BLaER1 (cell line): ENCODE measurements around the gene RSPH6A.
A peak's percentile ranks its signal among the peaks of the same experiment; 100 is the strongest.

Experiments
- H3K27ac ChIP-seq: shearing (Covaris generic); formaldehyde crosslinking; 2 replicates; pipeline ENCODE4 v1.8.1; 2022
- H3K27me3 ChIP-seq: shearing (Covaris generic); formaldehyde crosslinking; 2 replicates; pipeline ENCODE4 v1.8.1; 2022
- H3K36me3 ChIP-seq: shearing (Covaris generic); formaldehyde crosslinking; 2 replicates; pipeline ENCODE4 v1.8.1; 2022
- H3K4me1 ChIP-seq: shearing (Covaris generic); formaldehyde crosslinking; 2 replicates; pipeline ENCODE4 v1.8.1; 2022
- H3K4me2 ChIP-seq: shearing (Covaris generic); formaldehyde crosslinking; 2 replicates; pipeline ENCODE4 v1.8.1; 2022
- H3K4me3 ChIP-seq: shearing (Covaris generic); formaldehyde crosslinking; 2 replicates; pipeline ENCODE4 v1.8.1; 2022
- H3K9ac ChIP-seq: shearing (Covaris generic); formaldehyde crosslinking; 2 replicates; pipeline ENCODE4 v1.8.1; 2022
- H3K9me3 ChIP-seq: shearing (Covaris generic); formaldehyde crosslinking; 2 replicates; pipeline ENCODE4 v1.8.1; 2022
- H4K20me1 ChIP-seq: shearing (Covaris generic); formaldehyde crosslinking; 2 replicates; pipeline ENCODE4 v1.8.1; 2022
- Cebpa-rat ChIP-seq: shearing (Covaris generic); IDR thresholded peaks from 2 replicates; pipeline ENCODE4 v1.8.1; 2022

Gene RSPH6A

DNA sequence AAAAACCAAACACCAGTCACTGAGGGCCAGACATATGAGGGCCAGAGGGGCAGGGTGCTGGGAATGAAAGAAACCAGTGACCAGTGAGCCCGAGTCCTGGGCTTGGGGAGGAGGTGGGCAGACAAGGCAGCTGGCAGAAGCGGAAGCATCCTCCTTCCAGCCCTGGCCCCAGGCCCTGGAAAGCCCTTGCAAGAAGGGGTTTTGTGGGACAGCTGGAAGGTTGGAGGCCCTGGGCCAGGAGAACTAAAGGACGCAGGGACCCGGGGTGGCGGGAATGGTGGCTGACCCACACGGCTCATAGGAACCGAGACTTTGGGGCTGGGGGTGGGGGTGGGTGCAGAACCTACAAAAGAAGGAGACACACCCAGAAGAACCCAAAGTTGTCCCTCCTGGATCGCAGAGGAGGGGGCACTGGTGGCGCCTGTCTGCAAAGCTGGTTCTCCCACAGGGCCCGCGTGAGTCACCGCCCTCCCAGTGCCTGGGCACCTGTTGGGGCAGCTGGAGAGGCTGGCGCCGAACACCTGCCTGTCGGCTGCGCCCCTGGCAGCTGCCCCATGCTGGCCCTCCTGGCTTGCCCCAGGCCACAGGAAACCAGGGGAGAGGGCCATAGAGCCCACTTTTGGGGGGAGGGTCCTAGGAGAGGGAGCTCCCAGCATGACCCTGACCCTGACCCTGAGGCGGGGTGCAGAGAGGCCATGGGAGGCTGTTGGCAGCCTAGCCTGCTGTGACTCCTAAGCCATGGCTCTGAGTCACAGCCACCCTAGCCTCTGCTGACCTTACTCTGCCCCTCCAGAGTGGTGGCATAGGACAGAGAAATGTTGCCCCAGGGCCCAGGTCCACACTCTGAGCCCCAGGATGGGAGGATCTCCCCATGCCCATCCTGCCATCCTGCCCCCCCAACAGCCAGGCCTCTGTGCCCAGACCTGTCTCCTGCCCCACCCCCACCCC lies 33.6 kb downstream of the RSPH6A start:
- H3K9me3 ChIP-seq, result no peaks in the 10 kb centered on the region
- peak overlapping the region; percentile 19; the same call in 1 of the 2 replicates for H3K4me2 ChIP-seq
- no peaks in the 10 kb centered on the region for H3K27me3 ChIP-seq
- no peak for TF ChIP-seq Cebpa-rat
- no peak overlapping the region for H3K9ac ChIP-seq
- H3K27ac ChIP-seq, result no peak overlapping the region
- H3K36me3 ChIP-seq, result peaks cover 32% of the 10 kb centered on the region
- H4K20me1 ChIP-seq, result peaks cover 76% of the 10 kb centered on the region
- H3K4me3 ChIP-seq, result no peak overlapping the region
- peaks cover 28% of the 10 kb centered on the region for H3K4me1 ChIP-seq

DNA sequence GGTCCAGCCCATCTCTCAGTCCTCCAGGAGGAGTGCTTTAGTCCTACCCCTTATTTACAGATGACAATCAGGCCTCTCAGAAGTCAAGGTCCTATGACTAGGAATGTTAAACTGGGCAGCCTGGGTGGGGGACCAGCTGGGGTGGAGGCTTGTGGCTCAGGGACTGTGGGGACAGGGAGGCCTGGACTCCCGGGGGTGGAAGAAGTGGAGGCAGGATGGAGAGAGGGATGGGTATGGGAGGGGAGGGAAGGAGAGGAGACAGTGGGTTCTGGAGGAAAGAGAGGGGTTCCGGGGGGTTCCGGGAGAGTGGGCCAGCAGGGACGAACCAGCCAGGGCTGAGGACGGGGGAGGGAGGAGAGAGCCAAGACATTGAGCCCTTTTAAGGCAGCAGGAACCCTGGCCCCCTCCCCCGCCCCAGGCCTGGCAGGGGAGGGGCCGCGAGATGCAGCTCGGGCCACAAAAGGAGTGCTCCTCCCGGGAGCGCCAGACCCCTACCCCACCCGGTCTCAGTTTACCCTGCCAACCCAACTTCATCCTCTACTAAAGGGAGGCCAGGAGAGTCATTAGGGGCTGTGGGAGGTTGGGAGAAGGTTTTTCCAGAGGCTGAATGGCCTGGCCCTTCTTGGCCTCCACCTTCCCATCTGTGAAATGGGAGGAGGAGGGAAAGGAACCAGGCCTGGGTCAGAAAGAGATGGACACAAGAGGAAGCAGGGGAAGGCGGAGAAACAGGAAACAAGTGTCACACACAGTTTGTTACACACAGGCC lies 34.5 kb downstream of the RSPH6A start:
- no peaks in the 10 kb centered on the region for H3K9me3 ChIP-seq
- no peak overlapping the region for H3K9ac ChIP-seq
- peak overlapping the region; percentile 19; the same call in 1 of the 2 replicates for H3K4me2 ChIP-seq
- H3K4me1 ChIP-seq, result peaks cover 28% of the 10 kb centered on the region
- H3K36me3 ChIP-seq, result peaks cover 23% of the 10 kb centered on the region; the same call in 1 of the 2 replicates
- no peaks in the 10 kb centered on the region for H3K27me3 ChIP-seq
- no peak overlapping the region for H3K27ac ChIP-seq
- no peak overlapping the region for H3K4me3 ChIP-seq
- H4K20me1 ChIP-seq, result peaks cover 67% of the 10 kb centered on the region
- no peak for TF ChIP-seq Cebpa-rat

DNA sequence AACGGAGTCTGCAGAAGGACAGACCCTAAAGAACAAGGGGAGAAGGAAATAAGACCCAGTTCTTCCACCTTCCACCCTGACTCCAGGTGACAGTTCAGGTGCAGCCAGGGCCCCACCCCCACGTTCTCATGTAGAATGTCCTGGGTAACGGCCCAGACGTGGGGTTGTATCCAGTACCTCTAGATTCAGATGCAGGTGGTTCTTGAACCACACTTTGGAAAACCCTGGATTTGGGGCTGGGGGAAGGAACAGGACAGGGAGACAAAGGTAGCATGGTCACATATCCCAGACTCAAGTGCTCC lies 35.0 kb downstream of the RSPH6A start:
- Histone ChIP-seq H3K9ac (no peak overlapping the region), H3K9me3 (no peaks in the 10 kb centered on the region), H3K4me3 (no peak overlapping the region), H3K4me2 (no peak overlapping the region), H3K4me1 (peaks cover 28% of the 10 kb centered on the region), H3K27ac (no peak overlapping the region), H3K36me3 (peaks cover 18% of the 10 kb centered on the region; the same call in 1 of the 2 replicates), H3K27me3 (no peaks in the 10 kb centered on the region), H4K20me1 (peaks cover 62% of the 10 kb centered on the region)
- no peak for TF ChIP-seq Cebpa-rat

DNA sequence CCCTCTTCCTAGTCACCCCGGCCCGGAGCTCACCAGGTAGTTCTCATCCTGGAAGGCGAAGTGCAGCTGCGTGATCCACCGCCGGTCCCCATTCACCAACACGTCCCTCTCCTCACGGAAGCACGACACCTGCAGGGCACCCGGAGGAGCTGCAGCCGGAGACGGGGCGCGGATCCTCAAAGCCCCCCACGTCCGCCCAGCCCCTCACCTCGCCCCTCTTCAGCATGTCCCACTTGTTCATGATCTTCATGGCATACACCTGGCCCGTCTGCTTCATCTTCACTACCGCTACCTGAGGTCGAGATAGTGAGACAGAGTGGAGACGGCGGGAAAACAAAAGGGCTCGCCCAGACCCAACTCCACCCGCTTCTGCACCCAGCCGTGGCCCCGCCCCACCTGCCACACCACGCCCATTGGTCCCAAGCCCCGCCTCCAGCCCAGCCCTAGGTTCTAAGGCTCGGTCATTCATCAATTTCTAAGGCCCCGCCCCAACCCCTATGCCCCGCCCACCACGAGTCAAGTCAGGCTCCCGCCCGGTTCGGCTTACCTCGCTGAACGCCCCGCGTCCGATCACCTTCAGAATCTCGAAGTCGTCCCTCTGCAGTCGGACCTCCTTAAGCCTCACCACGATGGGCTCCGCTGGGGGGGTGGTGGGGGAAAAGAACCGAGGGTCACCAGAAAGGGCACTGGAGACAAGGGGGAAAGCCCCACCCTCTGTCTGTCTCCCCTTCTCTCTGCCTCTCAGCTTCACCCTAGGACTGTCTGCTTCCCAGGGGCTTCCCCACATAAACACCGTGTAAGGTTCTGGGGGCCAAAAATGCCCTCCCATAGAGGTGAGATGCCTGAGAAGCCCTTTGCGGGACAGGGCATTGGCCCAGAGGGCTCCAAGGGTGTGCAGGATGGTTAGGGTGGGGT lies 35.6 kb downstream of the RSPH6A start:
- Histone ChIP-seq H3K27ac (no peak overlapping the region), H3K27me3 (no peaks in the 10 kb centered on the region), H3K9me3 (no peaks in the 10 kb centered on the region), H3K4me1 (peaks cover 28% of the 10 kb centered on the region), H3K4me2 (peak overlapping the region; percentile 94), H3K9ac (no peak overlapping the region), H4K20me1 (peaks cover 56% of the 10 kb centered on the region), H3K4me3 (peak overlapping the region; percentile 54), H3K36me3 (peaks cover 12% of the 10 kb centered on the region; the same call in 1 of the 2 replicates)
- no peak for TF ChIP-seq Cebpa-rat

DNA sequence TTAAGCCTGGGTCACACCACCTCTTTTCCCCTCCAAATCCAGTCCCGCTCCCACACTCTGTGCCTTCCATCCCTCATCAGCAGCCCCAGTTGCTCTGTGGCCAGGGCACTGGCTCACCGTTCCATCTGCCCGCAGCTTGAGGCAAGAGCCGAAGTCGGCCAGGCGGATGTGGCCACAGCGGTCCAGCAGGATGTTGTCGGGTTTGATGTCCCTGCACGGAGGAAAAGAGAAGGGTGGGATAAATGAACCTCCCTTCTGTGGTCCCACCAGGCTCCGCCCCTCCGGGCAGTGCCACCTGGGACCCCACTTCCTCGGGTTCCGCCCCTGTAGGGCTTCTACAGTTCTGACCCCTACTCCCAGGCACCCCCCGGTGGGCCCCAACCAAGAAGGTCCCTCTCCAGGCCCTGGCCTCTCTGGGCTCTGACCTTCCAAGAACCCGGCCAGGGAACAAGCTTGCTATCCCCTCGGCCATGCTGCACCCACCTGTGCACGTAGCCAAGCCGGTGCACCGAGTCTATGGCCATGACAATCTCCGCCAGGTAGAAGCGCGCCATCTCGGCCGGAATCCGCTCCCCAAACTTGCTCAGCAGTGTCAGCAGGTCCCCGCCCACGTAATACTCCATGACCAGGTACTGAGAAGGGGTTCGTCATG lies 37.0 kb downstream of the RSPH6A start:
- Histone ChIP-seq H3K36me3 (peaks cover 12% of the 10 kb centered on the region; the same call in 1 of the 2 replicates), H3K9ac (no peak overlapping the region), H3K27ac (no peak overlapping the region), H3K4me2 (peak overlapping the region; percentile 94), H4K20me1 (peaks cover 48% of the 10 kb centered on the region), H3K27me3 (no peaks in the 10 kb centered on the region), H3K4me1 (peaks cover 34% of the 10 kb centered on the region), H3K9me3 (no peaks in the 10 kb centered on the region), H3K4me3 (no peak overlapping the region)
- no peak for TF ChIP-seq Cebpa-rat

DNA sequence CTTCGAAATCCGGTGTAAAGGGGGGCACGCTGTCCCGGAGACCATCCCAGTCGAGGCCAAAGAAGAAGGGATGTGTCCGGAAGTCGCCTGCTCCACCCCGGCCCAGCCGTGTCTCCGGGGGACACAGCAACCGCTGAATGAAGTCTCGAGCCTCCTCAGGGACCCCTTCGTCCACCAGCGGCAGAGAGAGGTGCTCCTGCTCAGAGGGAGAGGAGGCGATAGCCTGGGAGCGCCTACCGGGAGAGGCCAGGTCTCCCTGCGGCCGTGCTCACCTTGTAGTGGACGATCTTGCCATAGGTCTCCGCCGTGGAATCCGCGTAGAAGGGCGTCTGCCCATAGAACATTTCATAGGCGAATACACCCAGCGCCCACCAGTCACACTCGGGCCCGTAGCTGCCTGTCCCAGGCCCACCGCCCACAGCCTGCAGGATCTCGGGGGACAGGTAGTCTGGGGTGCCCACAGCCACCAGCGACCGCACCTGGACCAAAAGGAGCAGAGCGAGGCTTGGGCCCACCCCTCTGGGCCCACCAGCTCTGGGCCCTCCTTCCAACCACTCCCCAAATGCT lies 37.6 kb downstream of the RSPH6A start:
- Histone ChIP-seq H3K4me2 (no peak overlapping the region), H3K27me3 (no peaks in the 10 kb centered on the region), H3K27ac (no peak overlapping the region), H4K20me1 (peaks cover 49% of the 10 kb centered on the region), H3K4me1 (peaks cover 40% of the 10 kb centered on the region), H3K36me3 (peaks cover 12% of the 10 kb centered on the region; the same call in 1 of the 2 replicates), H3K4me3 (no peak overlapping the region), H3K9me3 (no peaks in the 10 kb centered on the region), H3K9ac (no peak overlapping the region)
- no peak for TF ChIP-seq Cebpa-rat

DNA sequence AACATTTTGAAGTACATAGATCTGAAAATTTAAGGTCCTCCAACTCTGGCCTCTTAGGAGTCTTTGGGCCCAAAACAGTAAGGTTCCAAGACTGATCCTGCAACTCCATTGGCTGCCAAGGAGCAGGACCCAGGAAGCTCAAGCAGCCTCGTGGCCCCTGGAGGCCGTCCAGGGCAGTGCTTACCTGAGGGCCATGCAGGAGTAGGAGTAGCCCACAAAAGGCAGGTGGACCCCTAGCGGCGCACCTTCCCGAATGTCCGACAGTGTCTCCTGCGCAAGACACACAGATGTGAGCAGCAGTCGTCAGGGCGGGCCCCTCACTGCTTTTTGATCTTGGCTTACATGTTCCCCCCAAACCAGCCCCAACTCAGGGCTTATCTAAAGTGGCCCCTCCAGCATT lies 40.3 kb downstream of the RSPH6A start:
- Histone ChIP-seq H3K27ac (no peak overlapping the region), H3K27me3 (no peaks in the 10 kb centered on the region), H3K4me2 (no peak overlapping the region), H3K9ac (no peak overlapping the region), H4K20me1 (peaks cover 42% of the 10 kb centered on the region), H3K4me3 (no peak overlapping the region), H3K9me3 (no peaks in the 10 kb centered on the region), H3K4me1 (peaks cover 47% of the 10 kb centered on the region), H3K36me3 (peaks cover 12% of the 10 kb centered on the region; the same call in 1 of the 2 replicates)
- no peak for TF ChIP-seq Cebpa-rat

DNA sequence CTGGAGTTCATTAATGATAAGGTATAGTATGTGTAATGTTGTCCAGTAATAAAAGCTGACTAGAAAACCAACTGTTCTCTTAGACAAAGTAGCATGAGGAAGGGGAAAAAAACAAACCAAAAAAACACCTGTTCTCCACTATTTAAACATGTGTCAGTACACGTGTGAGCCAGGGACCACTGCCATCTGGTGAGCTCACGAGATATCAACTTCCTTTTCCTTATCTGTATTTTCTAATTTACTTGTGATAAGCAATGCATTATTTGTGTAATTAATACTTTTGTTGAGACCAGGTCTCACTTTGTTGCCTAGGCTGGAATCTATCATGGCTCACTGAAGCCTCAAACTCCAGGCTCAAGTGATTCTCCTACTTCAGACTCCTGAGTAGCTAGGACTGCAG lies 41.7 kb downstream of the RSPH6A start:
- no peak overlapping the region for H3K4me3 ChIP-seq
- H3K36me3 ChIP-seq, result peaks cover 12% of the 10 kb centered on the region; the same call in 1 of the 2 replicates
- no peak for TF ChIP-seq Cebpa-rat
- no peak overlapping the region for H3K27ac ChIP-seq
- peaks cover 2% of the 10 kb centered on the region; the same call in 1 of the 2 replicates for H3K27me3 ChIP-seq
- H3K9me3 ChIP-seq, result no peaks in the 10 kb centered on the region
- H3K9ac ChIP-seq, result no peak overlapping the region; the same call in 1 of the 2 replicates
- peaks cover 33% of the 10 kb centered on the region for H4K20me1 ChIP-seq
- peaks cover 35% of the 10 kb centered on the region for H3K4me1 ChIP-seq
- H3K4me2 ChIP-seq, result peak overlapping the region; percentile 98
